Stimulated activated effector memory CD8-positive, alpha-beta T cell treated with anti-CD3 and anti-CD28 coated beads, Interleukin-12 subunit alpha, Interleukin-12 subunit beta, amount 100 ng/mL, for 72 hours (primary cell): Measurements from ENCODE around the gene IL10.

ENCODE experiments used
- ATAC-seq: fragments of 150-1000 bp; cut with Tn5 transposase; 2 replicates; pipeline ENCODE4 v1.10.0; 2021
- DNase-seq, 2 donors: peaks; one replicate each; pipeline ENCODE4 v3.0.0; 2021 to 2022; ENCODE audit warnings: low spot score in 2 of 2
- H3K27ac Mint-ChIP-seq: one replicate; pipeline ENCODE4 v1.8.0; 2022; ENCODE audit warnings: mild to moderate bottlenecking, mixed read lengths
- H3K36me3 Mint-ChIP-seq: one replicate; pipeline ENCODE4 v1.8.0; 2022; ENCODE audit warnings: mild to moderate bottlenecking, mixed read lengths
- H3K4me1 Mint-ChIP-seq: one replicate; pipeline ENCODE4 v1.8.0; 2022; ENCODE audit warnings: mixed read lengths
- H3K4me3 Mint-ChIP-seq: one replicate; pipeline ENCODE4 v1.8.0; 2022; ENCODE audit warnings: mild to moderate bottlenecking, mixed read lengths
- H3K9me3 Mint-ChIP-seq: one replicate; pipeline ENCODE4 v1.8.0; 2022; ENCODE audit warnings: mixed read lengths

IL10 gene

GRCh38 chr1:206799311-206799710, 27.0 kb upstream of the IL10 start:
- ATAC-seq (no peak), DNase-seq (no peak)
- Mint-ChIP-seq H3K36me3 (peaks cover 15% of the 10 kb centered on the region), H3K27ac (no peak overlapping the region), H3K4me3 (no peak overlapping the region), H3K9me3 (no peaks in the 10 kb centered on the region), H3K4me1 (peaks cover 73% of the 10 kb centered on the region)

DNA sequence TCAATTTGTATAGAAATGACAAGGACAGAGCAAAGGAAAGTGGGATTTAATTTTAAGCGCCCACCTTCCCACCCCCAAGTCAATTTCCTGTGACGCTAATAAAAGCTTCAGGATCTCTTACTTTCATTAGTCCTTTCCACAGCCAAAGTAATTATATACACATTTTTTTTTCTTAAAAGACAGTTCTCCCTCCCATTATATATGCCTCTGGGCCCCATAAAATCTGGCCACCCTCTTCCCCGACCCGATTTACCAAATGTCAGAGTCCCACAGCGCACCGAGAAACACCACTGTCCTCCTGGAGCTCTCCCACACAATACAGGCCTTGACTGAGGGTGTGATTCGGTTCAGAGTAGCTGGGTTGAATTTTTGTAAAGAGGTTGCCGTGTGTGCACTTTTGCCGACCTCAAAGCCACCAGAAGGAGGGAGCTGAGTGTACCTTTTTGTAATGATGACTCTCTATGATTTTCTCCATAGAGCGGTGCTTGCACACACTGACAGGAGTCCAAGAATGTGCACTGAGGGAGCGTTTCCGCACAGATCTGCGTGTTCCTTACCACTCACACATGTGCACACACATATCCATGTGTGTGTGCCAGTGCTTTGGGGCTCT, 26.2 kb upstream of the IL10 start:
- peaks cover 73% of the 10 kb centered on the region for H3K4me1 Mint-ChIP-seq
- DNase-seq = no peak

DNA sequence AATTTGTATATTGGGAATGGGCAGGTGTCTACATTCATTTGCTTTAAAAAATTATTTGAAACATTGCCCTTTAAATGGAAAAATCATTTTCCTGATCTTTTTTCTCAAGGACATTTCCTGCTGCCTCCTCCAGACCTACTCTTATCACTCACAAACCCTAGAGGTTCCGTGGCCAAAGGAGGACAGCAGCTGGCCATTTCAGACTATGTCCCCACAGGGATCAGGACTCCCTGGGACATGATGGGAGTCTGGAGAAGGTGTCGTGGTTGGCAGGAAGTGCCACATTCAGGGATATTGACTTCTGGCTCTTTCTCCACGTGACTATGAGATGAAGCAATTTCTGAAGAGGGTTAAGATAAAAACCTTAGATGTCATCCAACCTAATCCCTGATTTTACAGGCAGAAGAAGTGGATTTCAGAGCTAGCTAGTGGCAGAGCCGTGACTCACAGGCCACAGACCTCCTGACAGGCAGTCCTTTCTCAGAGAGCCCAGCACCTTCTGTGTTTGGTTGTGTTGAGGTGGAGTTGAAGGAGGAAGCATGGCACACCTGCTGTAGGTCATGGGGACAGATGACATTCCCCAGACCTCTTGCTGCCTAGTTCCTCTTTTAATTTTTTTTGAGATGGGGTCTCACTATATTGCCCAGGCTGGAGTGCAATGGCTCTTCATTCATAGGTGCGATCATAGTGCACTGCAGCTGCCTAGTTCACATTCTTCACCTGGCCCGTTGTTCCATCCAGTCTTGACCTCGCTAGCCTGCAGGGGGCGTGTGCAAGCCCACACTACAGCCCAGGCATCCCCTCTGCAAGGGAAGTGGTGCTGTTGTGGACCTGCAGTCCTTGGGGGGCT, 25.5 kb upstream of the IL10 start:
- no peak for DNase-seq

More for the DNA sequence above, 26.2 kb upstream of the IL10 start:
- peak overlapping the region; percentile 44 for H3K4me3 Mint-ChIP-seq
- peaks cover 15% of the 10 kb centered on the region for H3K36me3 Mint-ChIP-seq
- peak overlapping the region; percentile 53 for H3K27ac Mint-ChIP-seq
- ATAC-seq = peak; percentile 63
- H3K9me3 Mint-ChIP-seq = no peaks in the 10 kb centered on the region

GRCh38 chr1:206796981-206797402, 24.7 kb upstream of the IL10 start:
- no peaks in the 10 kb centered on the region for H3K9me3 Mint-ChIP-seq
- ATAC-seq = no peak
- DNase-seq = no peak
- H3K4me1 Mint-ChIP-seq = peaks cover 67% of the 10 kb centered on the region
- peaks cover 6% of the 10 kb centered on the region for H3K36me3 Mint-ChIP-seq
- no peak overlapping the region for H3K4me3 Mint-ChIP-seq
- no peak overlapping the region for H3K27ac Mint-ChIP-seq

More for the DNA sequence above, 25.5 kb upstream of the IL10 start:
- peak; percentile 39 for ATAC-seq
- H3K4me3 Mint-ChIP-seq = peak overlapping the region; percentile 44
- H3K36me3 Mint-ChIP-seq = peaks cover 8% of the 10 kb centered on the region
- peaks cover 68% of the 10 kb centered on the region for H3K4me1 Mint-ChIP-seq
- peak overlapping the region; percentile 53 for H3K27ac Mint-ChIP-seq
- no peaks in the 10 kb centered on the region for H3K9me3 Mint-ChIP-seq

- peaks cover 67% of the 10 kb centered on the region for H3K4me1 Mint-ChIP-seq
- no peak overlapping the region for H3K4me3 Mint-ChIP-seq
- no peak overlapping the region for H3K27ac Mint-ChIP-seq
- H3K36me3 Mint-ChIP-seq = peaks cover 10% of the 10 kb centered on the region
- no peaks in the 10 kb centered on the region for H3K9me3 Mint-ChIP-seq
- ATAC-seq (no peak), DNase-seq (no peak)
Measured at GRCh38 chr1:206796116-206796515, 23.8 kb upstream of the IL10 start.

- DNase-seq (no peak), ATAC-seq (peak; percentile 60)
- H3K9me3 Mint-ChIP-seq = no peaks in the 10 kb centered on the region
- H3K4me1 Mint-ChIP-seq = peaks cover 66% of the 10 kb centered on the region
- H3K36me3 Mint-ChIP-seq = peaks cover 10% of the 10 kb centered on the region
- peak overlapping the region; percentile 88 for H3K27ac Mint-ChIP-seq
- peak overlapping the region; percentile 43 for H3K4me3 Mint-ChIP-seq
Measured at GRCh38 chr1:206794294-206794908, 22.1 kb upstream of the IL10 start.

GRCh38 chr1:206793620-206794019, 21.3 kb upstream of the IL10 start:
- Mint-ChIP-seq H3K4me1 (peaks cover 58% of the 10 kb centered on the region), H3K36me3 (peaks cover 7% of the 10 kb centered on the region), H3K9me3 (no peaks in the 10 kb centered on the region), H3K27ac (peak overlapping the region; percentile 88), H3K4me3 (no peak overlapping the region)
- DNase-seq (no peak), ATAC-seq (peak; percentile 29)

- peaks cover 54% of the 10 kb centered on the region for H3K4me1 Mint-ChIP-seq
- H3K4me3 Mint-ChIP-seq = no peak overlapping the region
- no peaks in the 10 kb centered on the region for H3K9me3 Mint-ChIP-seq
- peaks cover 4% of the 10 kb centered on the region for H3K36me3 Mint-ChIP-seq
- ATAC-seq = peak; percentile 67
- no peak overlapping the region for H3K27ac Mint-ChIP-seq
- no peak for DNase-seq
Measured at GRCh38 chr1:206792939-206793607, 20.8 kb upstream of the IL10 start.

- peaks cover 12% of the 10 kb centered on the region for H3K36me3 Mint-ChIP-seq
- H3K27ac Mint-ChIP-seq = no peak overlapping the region
- peaks cover 71% of the 10 kb centered on the region for H3K4me1 Mint-ChIP-seq
- DNase-seq = no peak
- no peak overlapping the region for H3K4me3 Mint-ChIP-seq
- no peaks in the 10 kb centered on the region for H3K9me3 Mint-ChIP-seq
- no peak for ATAC-seq
Measured at GRCh38 chr1:206790502-206791250, 18.4 kb upstream of the IL10 start.

DNA sequence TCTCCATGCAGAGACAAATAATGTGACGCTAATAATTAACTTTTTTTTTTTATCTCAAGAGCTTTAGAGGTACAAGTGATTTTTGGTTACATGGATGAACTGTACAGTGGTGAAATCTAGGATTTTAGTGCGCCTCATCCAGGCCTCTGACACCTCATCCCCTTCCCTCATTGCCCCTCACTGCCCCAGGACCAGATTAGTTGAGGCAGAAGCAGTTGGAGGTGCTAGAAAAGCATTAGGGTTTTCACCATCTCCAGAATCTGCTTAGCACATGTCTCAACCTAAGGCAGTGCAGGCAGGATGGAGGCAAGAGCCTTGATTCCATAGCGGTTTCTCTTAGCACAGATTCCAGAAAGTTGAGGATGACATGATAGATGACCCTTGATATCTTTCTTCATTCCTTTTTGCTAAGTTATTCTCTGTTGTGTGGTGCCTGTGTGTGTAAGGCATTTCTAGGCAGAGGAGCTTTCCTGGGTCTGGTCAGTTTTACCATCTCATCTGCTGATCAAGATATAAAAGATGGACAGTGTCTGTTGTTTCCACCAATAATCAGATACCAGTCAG, 16.3 kb upstream of the IL10 start:
- Mint-ChIP-seq H3K4me3 (no peak overlapping the region), H3K4me1 (peaks cover 78% of the 10 kb centered on the region), H3K36me3 (peaks cover 26% of the 10 kb centered on the region), H3K27ac (no peak overlapping the region), H3K9me3 (no peaks in the 10 kb centered on the region)
- ATAC-seq = no peak
- no peak for DNase-seq

- H3K9me3 Mint-ChIP-seq = no peaks in the 10 kb centered on the region
- DNase-seq (no peak), ATAC-seq (no peak)
- no peak overlapping the region for H3K27ac Mint-ChIP-seq
- no peak overlapping the region for H3K4me3 Mint-ChIP-seq
- peaks cover 26% of the 10 kb centered on the region for H3K36me3 Mint-ChIP-seq
- peaks cover 80% of the 10 kb centered on the region for H3K4me1 Mint-ChIP-seq
Measured at GRCh38 chr1:206787891-206788290, 15.6 kb upstream of the IL10 start.

DNA sequence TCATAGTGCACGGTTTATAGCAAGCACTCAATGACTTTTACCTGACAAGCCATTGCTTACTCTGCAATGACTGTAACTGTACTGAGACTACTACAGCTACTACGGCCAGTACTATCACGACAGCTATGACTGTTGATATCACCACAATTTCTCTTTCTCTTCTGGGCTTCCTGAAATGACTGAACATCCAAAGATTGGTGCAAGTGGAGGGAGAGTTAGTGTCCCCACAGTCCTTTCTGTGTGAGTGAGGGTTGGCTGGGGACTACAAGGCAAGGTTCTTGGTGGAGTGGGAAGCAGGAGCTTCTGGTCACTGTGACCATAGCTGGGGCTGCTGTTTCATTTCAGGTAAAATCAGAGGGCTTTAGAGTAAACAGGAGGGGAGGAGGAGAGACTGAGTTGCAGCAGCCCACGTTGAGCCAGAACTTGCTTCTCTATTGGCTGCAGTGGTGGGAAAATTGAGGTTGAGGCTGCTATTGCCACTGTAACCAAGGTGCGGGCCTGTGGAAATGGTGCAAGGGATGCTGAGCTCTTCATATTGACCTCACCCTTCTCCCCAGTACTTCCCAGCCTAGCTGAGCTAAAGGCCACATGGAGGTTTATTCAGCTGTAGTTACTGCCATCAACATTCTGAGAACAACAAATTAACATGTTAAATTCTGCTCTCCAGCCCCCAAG, 14.1 kb upstream of the IL10 start:
- Mint-ChIP-seq H3K4me3 (peak overlapping the region; percentile 67), H3K27ac (no peak overlapping the region)
- ATAC-seq = peak; percentile 87

GRCh38 chr1:206785182-206785765, 13.0 kb upstream of the IL10 start:
- peak overlapping the region; percentile 67 for H3K4me3 Mint-ChIP-seq
- ATAC-seq = no peak
- peaks cover 72% of the 10 kb centered on the region for H3K4me1 Mint-ChIP-seq
- DNase-seq = no peak
- peaks cover 22% of the 10 kb centered on the region for H3K36me3 Mint-ChIP-seq
- H3K27ac Mint-ChIP-seq = peak overlapping the region; percentile 85
- no peaks in the 10 kb centered on the region for H3K9me3 Mint-ChIP-seq

More for the DNA sequence above, 14.1 kb upstream of the IL10 start:
- Mint-ChIP-seq H3K36me3 (peaks cover 22% of the 10 kb centered on the region), H3K9me3 (no peaks in the 10 kb centered on the region), H3K4me1 (peaks cover 80% of the 10 kb centered on the region)
- peak in 1 of 2 donors; percentile 74 for DNase-seq
